Uterus (tissue), 2 donors: ENCODE results near the gene CACNA2D2.

ENCODE experiments used
- CTCF ChIP-seq, 4 experiments: fragments of 200-600 bp in 2 of 4; fragments of 450-650 bp in 2 of 4; sonication (generic) in 2 of 4; IDR thresholded peaks; one replicate each; pipeline ENCODE4 v1.5.1; 2016 to 2019; ENCODE audit warnings: antibody characterized with exemption in 4 of 4, mild to moderate bottlenecking in 2 of 4, moderate library complexity in 1 of 4
- POLR2A ChIP-seq, 2 donors: fragments of 450-650 bp; IDR thresholded peaks; one replicate each; pipeline ENCODE4 v1.6.1; 2016; ENCODE audit warnings: antibody characterized with exemption in 2 of 2, mild to moderate bottlenecking in 1 of 2, moderate library complexity in 1 of 2

GRCh38 chr3:50504681-50505080 lies 1.2 kb upstream of the CACNA2D2 start:
- TF ChIP-seq CTCF (IDR thresholded peaks at IDR 0.05) (no peak), POLR2A (IDR thresholded peaks at IDR 0.05) (no peak)
